ENCODE measurements around the gene GNAT3. TPM values are rescaled to one million over a fixed set of nuclear protein-coding genes. Genes with fewer than 3 reads are reported as not detected.

GNAT3 gene
- total and polyA plus RNA-seq, 2 of the 8 experiments (the other 6 are each of a cell fraction or from before 2014, with no cell fraction given) = not detected

DNA sequence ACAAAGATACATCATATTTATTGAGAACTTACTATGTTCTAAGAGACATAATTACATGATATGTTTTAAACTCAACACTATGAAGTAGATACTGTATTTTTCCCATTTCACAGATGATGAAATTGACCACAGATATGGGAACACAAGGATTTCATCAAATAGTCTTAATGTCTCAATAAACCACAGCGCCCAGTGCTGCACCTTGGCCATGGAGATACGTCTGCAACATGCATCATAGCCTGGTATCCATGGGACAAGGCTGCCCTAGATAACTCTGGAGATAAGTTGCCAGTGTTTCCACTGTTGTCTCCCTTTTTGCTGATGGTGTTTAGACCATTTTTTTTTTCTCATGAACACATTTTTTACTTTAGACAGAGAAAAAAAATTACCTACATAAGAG, 97.5 kb downstream of the GNAT3 start:
- H3K23ac ChIP-seq (ENCODE audit: insufficient read length) = no peak overlapping the region
- no peak overlapping the region for H2AFZ ChIP-seq (ENCODE audit: low read length)
- H4K91ac ChIP-seq (replicated peaks; ENCODE audit: insufficient read length, low read length) = no peak overlapping the region
- no peak overlapping the region for H4K5ac ChIP-seq (ENCODE audit: insufficient read length, low read depth, low read length)
- no peak overlapping the region for H3K4ac ChIP-seq (replicated peaks; ENCODE audit: insufficient read length, low read depth, low read length)
- no peak overlapping the region for H3K18ac ChIP-seq (ENCODE audit: extremely low read depth, low read length)
- H3K79me2 ChIP-seq (ENCODE audit: control insufficient read depth in 1 of 2, insufficient read depth in 2 of 2, low read length in 2 of 2) = no peaks in the 10 kb centered on the region
- no peak overlapping the region for H3K27ac ChIP-seq (ENCODE audit: low read depth, low read length)
- H4K20me1 ChIP-seq (replicated peaks in 1 of 2; ENCODE audit: control insufficient read depth in 1 of 2, insufficient read depth in 2 of 2, low read length in 2 of 2) = no peaks in the 10 kb centered on the region
- no peaks in the 10 kb centered on the region for H3K4me1 ChIP-seq (replicated peaks in 1 of 4; ENCODE audit: control insufficient read depth in 3 of 4, insufficient read depth in 4 of 4, low read length in 3 of 4)
- no peak for FAIRE-seq
- H3K79me1 ChIP-seq (ENCODE audit: low read depth, low read length) = no peaks in the 10 kb centered on the region
- H3K27me3 ChIP-seq (replicated peaks in 1 of 4; ENCODE audit: control insufficient read depth in 3 of 4, extremely low read depth in 1 of 4, insufficient read depth in 3 of 4, low read length in 3 of 4) = no peaks in the 10 kb centered on the region
- H2BK12ac ChIP-seq (ENCODE audit: low read depth, low read length) = no peak overlapping the region
- H3K14ac ChIP-seq (ENCODE audit: insufficient read length) = no peak overlapping the region
- no peak overlapping the region for H2BK15ac ChIP-seq (ENCODE audit: low read length)
- no peak overlapping the region for H2BK5ac ChIP-seq (ENCODE audit: low read depth, low read length)
- no peak overlapping the region for H4K8ac ChIP-seq (ENCODE audit: extremely low read depth, insufficient read depth, low read length)
- 100% methylated on average over 2 of the region's 2 CpGs; no CpG with 5 or more reads in 1 of the 2 experiments for WGBS, 2 experiments (ENCODE audit: extremely low coverage in 1 of 2, insufficient coverage in 1 of 2, insufficient read length in 1 of 2, insufficient replicate concordance in 2 of 2, low coverage in 1 of 2, low lambda C conversion rate in 2 of 2, missing lambda C conversion rate in 1 of 2)
- ChIA-PET CTCF (ENCODE audit: partially characterized antibody) (interaction anchor here (0.6 to 1.5 kb wide), 2 partner anchors 19 to 369 kb away, joined by 3 read pairs; no protein-coding TSS in a partner anchor), POLR2A (ENCODE audit: partially characterized antibody) (interaction anchor here (0.6 kb wide), 1 partner anchor 12 kb away, joined by 3 read pairs; no protein-coding TSS in a partner anchor)
- no peak for DNase-seq (ENCODE audit: low read depth in 1 of 2, low spot score in 2 of 2)
- no peak overlapping the region for H2AK5ac ChIP-seq (ENCODE audit: low read depth, low read length)
- TF ChIP-seq EGR1 (IDR thresholded peaks at IDR 0.05; ENCODE audit: borderline replicate concordance, low read depth, low read length) = no peak
- no peak for TF ChIP-seq EP300 (IDR thresholded peaks at IDR 0.05; ENCODE audit: borderline replicate concordance in 1 of 2, low read depth in 2 of 2, low read length in 2 of 2)
- TF ChIP-seq TCF12 (IDR thresholded peaks at IDR 0.05; ENCODE audit: low read depth, low read length) = no peak
- TF ChIP-seq CTCF (IDR thresholded peaks at IDR 0.05; ENCODE audit: control extremely low read depth in 1 of 3, insufficient read depth in 1 of 3, low read depth in 1 of 3, low read length in 3 of 3) = no peak
- no peak overlapping the region for H3K9ac ChIP-seq (replicated peaks in 1 of 4; ENCODE audit: extremely low read depth in 1 of 4, low read depth in 3 of 4, low read length in 3 of 4)
- no peak overlapping the region for H3K4me3 ChIP-seq (ENCODE audit: extremely low read depth in 1 of 4, insufficient read depth in 2 of 4, low read depth in 3 of 4, low read length in 4 of 4)
- no peak overlapping the region for H3K4me2 ChIP-seq (ENCODE audit: insufficient read depth in 1 of 2, low read depth in 2 of 2, low read length in 2 of 2)
- H3K56ac ChIP-seq (replicated peaks; ENCODE audit: insufficient read length, low read depth, low read length) = no peak overlapping the region
- H3K9me3 ChIP-seq (ENCODE audit: insufficient read depth in 2 of 2, low read depth in 1 of 2, low read length in 1 of 2) = no peaks in the 10 kb centered on the region
- no peak overlapping the region for H2BK20ac ChIP-seq (ENCODE audit: low read length)
- no peak overlapping the region for H2BK120ac ChIP-seq (replicated peaks; ENCODE audit: low read depth, low read length)
- no peaks in the 10 kb centered on the region for H3K23me2 ChIP-seq (ENCODE audit: low read depth, low read length)
- no peaks in the 10 kb centered on the region for H3K36me3 ChIP-seq (ENCODE audit: control insufficient read depth in 2 of 4, insufficient read depth in 4 of 4, low read length in 3 of 4)

Measured in H1 (cell line).